ENCODE results near the gene GEMIN4.
"Not testable (repeated sequence)": the region's sequence is repeated elsewhere in the genome, so short reads cannot be mapped to it uniquely, and the experiment has no call there.

Gene GEMIN4

GRCh38 chr17:704111-704864 lies 47.8 kb downstream of the GEMIN4 start:
- DNase-seq (ENCODE audit: low read depth in 1 of 2, low spot score in 1 of 2), result no peak

DNA sequence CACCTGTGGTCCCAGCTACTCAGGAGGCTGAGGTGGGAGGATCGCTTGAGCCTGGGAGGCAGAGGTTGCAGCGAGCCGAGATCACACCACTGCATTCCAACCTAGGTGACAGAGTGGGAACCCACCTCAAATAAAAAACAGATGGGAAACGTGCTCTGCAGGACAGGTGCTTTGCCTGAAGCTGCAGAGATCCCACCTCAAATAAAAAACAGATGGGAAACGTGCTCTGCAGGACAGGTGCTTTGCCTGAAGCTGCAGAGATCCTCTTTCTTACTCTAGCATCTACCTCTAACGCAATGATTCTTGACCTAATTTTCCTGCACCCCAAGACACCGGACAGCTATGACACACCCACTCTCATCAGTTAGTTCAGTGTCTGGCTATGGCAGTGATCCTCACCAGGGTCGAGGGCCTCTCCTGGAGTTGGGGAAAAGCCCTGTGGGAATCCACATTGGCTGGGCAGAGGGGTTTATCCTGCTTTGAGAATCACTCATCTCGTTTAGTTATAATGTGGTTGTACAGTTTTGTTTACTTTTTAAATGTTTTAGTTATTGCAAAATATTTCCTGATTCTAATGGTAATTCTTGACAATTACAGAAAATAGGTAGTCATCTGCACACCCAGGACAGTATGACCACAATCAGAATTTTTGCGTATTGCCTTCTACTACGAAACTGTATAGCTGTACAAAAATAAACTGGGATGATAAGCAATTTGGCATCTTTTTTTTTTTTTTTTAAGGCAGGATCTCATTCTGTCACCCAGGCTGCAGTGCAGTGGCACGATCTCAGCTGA lies 48.8 kb downstream of the GEMIN4 start:
- DNase-seq (ENCODE audit: low read depth in 1 of 2, low spot score in 1 of 2), result no peak

DNA sequence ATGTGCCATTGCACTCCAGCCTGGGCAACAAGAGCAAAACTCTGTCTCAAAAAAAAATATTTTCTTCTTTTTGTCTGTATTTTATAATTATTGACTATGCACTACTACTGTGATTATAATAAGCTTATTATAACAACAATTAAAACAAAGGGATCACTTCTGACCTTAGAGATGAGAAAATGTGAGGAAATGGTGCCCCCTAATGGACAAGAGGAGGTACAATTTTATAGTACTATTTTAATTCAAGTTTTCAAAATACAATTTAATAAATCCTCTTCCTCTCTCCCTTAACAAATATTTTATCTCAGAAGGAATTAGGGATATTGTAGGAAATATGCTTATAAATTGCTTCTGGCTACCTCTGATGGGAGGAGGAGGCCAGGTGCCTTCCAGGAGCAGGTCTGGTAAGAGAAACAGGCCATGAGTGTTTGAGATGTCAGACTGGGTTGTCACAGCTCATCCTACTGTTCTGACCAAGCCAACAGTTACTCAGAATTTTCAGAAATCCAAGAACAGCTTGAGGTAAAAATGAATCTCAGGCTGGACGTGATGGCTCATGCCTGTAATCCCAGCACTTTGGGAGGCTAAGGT lies 51.5 kb downstream of the GEMIN4 start:
- no peak for DNase-seq (ENCODE audit: low read depth in 1 of 2, low spot score in 1 of 2)

- no peak for DNase-seq (ENCODE audit: low read depth in 1 of 2, low spot score in 1 of 2)
Observed at GRCh38 chr17:699345-699744, 52.7 kb downstream of the GEMIN4 start.

DNA sequence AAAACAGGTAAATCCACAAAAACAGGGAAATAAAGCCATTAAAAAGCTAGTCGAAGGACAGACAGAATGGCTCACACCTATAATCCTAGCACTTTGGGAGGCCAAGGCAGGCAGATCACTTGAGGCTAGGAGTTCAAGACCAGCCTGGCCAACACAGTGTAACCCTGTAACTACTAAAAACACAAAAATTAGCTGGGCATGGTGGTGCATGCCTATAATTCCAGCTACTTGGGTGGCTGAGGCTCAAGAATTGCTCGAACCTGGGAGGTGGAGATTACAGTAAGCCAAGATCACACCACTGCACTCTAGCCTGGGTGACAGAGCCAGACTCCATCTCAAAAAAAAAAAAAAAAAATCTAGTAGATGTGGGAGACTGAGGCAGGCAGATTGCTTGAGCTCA lies 54.0 kb downstream of the GEMIN4 start:
- DNase-seq (ENCODE audit: low read depth in 1 of 2, low spot score in 1 of 2), result not testable (repeated sequence)

- no peak for DNase-seq (ENCODE audit: low read depth in 1 of 2, low spot score in 1 of 2)
Observed at GRCh38 chr17:697682-698081, 54.4 kb downstream of the GEMIN4 start.

- DNase-seq (ENCODE audit: low read depth in 1 of 2, low spot score in 1 of 2), result no peak
Observed at GRCh38 chr17:696369-696768, 55.7 kb downstream of the GEMIN4 start.
